ENCODE measurements around the gene CHD9. TPM values are rescaled to one million over a fixed set of nuclear protein-coding genes. Genes with fewer than 3 reads are reported as not detected.
A peak's percentile ranks its signal among the peaks of the same experiment; 100 is the strongest.

CHD9 gene
- total RNA-seq, 2 donors from 2014 or later, result 56.3 to 62.6 TPM

DNA sequence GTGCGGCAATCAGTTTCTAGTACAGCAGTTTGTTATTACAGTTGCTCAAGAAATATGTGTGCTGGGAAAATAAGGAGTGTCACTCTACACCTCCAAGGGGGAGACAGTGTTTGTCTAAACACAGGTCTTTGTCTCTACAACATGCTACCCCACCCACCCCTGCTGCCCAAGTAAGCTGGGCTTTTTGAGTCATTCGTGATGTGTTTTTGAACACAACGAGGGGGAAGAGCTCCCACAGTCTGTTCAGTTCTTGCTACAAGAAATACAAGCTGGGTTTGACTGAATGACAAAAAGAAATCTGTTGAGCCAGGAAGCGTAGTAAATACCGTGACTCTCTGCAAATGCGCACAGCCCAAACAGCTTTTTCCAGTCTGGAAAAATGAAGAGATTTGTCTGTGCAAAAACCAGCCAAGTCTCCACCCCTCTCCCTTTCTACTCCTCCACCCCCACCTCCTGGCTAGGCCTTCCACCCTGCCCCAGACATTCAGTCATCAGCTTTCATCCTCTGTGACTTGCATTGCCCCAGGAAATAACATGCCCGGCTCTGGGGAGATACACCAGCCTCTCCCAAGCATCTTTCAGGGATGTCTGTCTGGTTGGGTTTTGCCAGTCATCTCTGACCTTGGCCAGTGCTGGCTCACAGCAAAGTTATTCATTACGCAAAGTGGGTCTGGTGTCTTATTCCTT lies 25.7 kb downstream of the CHD9 start:
- Histone ChIP-seq H3K27me3 (replicated peaks; ENCODE audit: insufficient read depth) (no peaks in the 10 kb centered on the region), H3K36me3 (no peaks in the 10 kb centered on the region), H3K9me3 (no peaks in the 10 kb centered on the region), H3K4me1 (replicated peaks) (peaks cover 10% of the 10 kb centered on the region), H3K27ac (peak overlapping the region; percentile 62 to 78), H3K4me3 (no peak overlapping the region)
- 11% methylated on average over 8 of the region's 8 CpGs for WGBS
- TF ChIP-seq, protein P1, sequence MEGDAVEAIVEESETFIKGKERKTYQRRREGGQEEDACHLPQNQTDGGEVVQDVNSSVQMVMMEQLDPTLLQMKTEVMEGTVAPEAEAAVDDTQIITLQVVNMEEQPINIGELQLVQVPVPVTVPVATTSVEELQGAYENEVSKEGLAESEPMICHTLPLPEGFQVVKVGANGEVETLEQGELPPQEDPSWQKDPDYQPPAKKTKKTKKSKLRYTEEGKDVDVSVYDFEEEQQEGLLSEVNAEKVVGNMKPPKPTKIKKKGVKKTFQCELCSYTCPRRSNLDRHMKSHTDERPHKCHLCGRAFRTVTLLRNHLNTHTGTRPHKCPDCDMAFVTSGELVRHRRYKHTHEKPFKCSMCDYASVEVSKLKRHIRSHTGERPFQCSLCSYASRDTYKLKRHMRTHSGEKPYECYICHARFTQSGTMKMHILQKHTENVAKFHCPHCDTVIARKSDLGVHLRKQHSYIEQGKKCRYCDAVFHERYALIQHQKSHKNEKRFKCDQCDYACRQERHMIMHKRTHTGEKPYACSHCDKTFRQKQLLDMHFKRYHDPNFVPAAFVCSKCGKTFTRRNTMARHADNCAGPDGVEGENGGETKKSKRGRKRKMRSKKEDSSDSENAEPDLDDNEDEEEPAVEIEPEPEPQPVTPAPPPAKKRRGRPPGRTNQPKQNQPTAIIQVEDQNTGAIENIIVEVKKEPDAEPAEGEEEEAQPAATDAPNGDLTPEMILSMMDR (IDR thresholded peaks at IDR 0.05), result no peak
- TF ChIP-seq POLR2A (IDR thresholded peaks at IDR 0.05), result no peak
- TF ChIP-seq POLR2AphosphoS5 (IDR thresholded peaks at IDR 0.05), result peak; percentile 64
- peak; percentile 76 for DNase-seq (ENCODE audit: low spot score)
- intact Hi-C loops (cut with DNase I), result no loop called here

DNA sequence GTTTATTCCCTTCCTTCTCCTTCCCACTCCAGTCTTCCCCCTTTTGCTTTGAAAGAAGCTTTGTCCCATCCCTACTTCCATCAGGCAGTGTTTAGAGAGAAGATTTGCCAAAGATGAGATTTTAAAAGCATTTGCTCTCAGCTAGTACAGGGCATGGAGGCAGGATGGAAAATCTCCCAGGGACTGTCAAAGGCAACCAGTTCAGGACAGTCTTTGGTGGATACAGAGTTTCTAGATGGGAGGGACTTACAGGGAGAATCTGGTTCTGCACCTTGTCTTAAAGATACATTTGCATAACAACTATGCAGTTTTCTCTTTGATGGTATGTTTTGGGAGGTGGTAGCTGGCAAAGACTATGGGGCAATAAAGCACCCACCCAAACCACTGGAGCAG lies 26.2 kb downstream of the CHD9 start:
- no peak for DNase-seq (ENCODE audit: low spot score)
- Histone ChIP-seq H3K4me1 (replicated peaks) (peaks cover 13% of the 10 kb centered on the region), H3K27ac (peak overlapping the region; percentile 62 to 78), H3K36me3 (no peaks in the 10 kb centered on the region), H3K27me3 (replicated peaks; ENCODE audit: insufficient read depth) (no peaks in the 10 kb centered on the region), H3K4me3 (no peak overlapping the region), H3K9me3 (no peaks in the 10 kb centered on the region)
- TF ChIP-seq POLR2A (IDR thresholded peaks at IDR 0.05) (no peak), POLR2AphosphoS5 (IDR thresholded peaks at IDR 0.05) (no peak)
- TF ChIP-seq, protein P1 (IDR thresholded peaks at IDR 0.05), result no peak
- intact Hi-C loops (cut with DNase I), result no loop called here

DNA sequence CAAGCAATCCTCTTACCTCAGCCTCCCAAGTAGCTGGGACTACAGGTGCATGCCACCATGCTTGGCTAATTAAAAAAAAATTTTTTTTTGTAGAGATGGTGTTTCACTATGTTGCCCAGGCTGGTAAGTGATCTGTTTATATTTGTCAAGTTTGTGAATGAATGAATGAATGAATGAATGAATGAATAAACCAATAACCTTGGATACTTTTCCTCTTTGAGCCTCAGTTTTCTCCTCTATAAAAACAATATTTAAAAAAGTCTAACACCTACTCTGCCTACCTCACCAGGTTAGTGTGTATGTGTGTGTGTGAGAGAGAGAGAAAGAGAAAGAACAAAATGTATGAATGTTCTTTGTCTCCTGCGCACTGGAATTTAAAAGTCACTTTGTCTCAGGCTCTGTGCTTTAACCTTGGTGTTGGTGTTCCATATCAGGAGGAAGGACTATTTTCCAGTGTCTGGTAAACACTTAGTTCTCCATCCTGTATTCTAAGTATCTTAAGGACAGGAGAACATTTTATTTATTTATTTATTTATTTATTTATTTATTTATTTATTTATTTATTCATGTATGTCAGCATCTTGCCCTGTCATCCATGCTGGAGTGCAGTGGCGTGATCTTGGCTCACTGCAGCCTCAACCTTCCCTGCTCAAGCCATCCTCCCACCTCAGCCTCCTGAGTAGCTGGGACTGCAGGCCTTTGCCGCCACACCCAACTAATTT lies 27.1 kb downstream of the CHD9 start:
- Histone ChIP-seq H3K27me3 (replicated peaks; ENCODE audit: insufficient read depth) (no peaks in the 10 kb centered on the region), H3K4me3 (no peak overlapping the region), H3K36me3 (no peaks in the 10 kb centered on the region), H3K27ac (peak overlapping the region in 1 of 2 donors; percentile 62), H3K9me3 (no peaks in the 10 kb centered on the region), H3K4me1 (replicated peaks) (peaks cover 17% of the 10 kb centered on the region)
- intact Hi-C loops (cut with DNase I), result no loop called here
- no peak for DNase-seq (ENCODE audit: low spot score)
- WGBS, result 95% methylated on average over 3 of the region's 3 CpGs
- TF ChIP-seq, protein P1 (IDR thresholded peaks at IDR 0.05), result no peak
- no peak for TF ChIP-seq POLR2A (IDR thresholded peaks at IDR 0.05)
- TF ChIP-seq POLR2AphosphoS5 (IDR thresholded peaks at IDR 0.05), result no peak

DNA sequence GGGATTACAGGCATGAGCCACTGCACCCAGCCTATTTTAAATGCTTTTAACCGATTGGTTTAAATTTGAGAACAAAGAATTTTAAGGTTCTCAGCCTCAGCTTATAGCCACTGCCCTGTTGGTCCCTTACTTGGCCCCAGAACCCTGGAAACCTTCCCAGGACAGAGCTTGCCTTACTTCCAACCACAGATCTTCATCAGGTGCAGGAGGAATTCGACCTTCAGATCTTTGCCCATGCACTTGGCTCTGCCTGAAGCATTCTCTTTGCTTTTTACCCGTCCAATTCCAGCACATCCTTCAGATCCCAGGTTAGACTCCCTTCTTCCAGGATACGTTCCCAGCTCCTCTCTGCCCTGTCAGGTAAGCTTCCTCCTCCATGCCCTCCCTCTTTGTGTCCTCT lies 27.7 kb downstream of the CHD9 start:
- peaks cover 17% of the 10 kb centered on the region for H3K4me1 ChIP-seq (replicated peaks)
- TF ChIP-seq, protein P1 (IDR thresholded peaks at IDR 0.05), result no peak
- TF ChIP-seq POLR2AphosphoS5 (IDR thresholded peaks at IDR 0.05), result no peak
- no peak for TF ChIP-seq POLR2A (IDR thresholded peaks at IDR 0.05)
- no peak overlapping the region for H3K4me3 ChIP-seq
- no peaks in the 10 kb centered on the region for H3K9me3 ChIP-seq
- no peak overlapping the region for H3K27ac ChIP-seq
- intact Hi-C loops (cut with DNase I), result no loop called here
- WGBS, result 49% methylated on average over 4 of the region's 4 CpGs
- no peaks in the 10 kb centered on the region for H3K36me3 ChIP-seq
- DNase-seq (ENCODE audit: low spot score), result no peak
- H3K27me3 ChIP-seq (replicated peaks; ENCODE audit: insufficient read depth), result no peaks in the 10 kb centered on the region

DNA sequence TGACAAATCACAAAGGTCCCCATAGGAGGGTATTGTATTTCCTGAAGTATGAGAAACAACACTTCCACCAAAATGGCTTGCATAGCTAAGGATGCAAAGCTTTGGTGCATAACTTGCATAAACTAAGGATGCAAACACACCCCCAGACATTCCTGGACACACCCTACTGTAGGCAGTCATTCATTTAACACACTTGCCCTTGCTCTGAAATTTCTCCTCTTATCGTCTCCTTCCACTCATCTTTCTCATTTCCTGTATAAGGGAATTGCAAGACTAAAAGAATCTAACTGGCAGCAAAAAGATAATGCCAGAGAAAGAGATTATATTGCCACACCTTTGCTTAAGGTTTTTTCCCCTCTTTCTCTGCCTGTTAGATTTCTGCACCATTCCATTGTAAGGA lies 28.3 kb downstream of the CHD9 start:
- Histone ChIP-seq H3K27me3 (replicated peaks; ENCODE audit: insufficient read depth) (no peaks in the 10 kb centered on the region), H3K4me1 (replicated peaks) (peaks cover 17% of the 10 kb centered on the region), H3K9me3 (no peaks in the 10 kb centered on the region), H3K4me3 (no peak overlapping the region), H3K27ac (no peak overlapping the region), H3K36me3 (no peaks in the 10 kb centered on the region)
- no peak for TF ChIP-seq POLR2AphosphoS5 (IDR thresholded peaks at IDR 0.05)
- TF ChIP-seq POLR2A (IDR thresholded peaks at IDR 0.05), result no peak
- TF ChIP-seq, protein P1 (IDR thresholded peaks at IDR 0.05), result no peak
- 85% methylated on average over 1 of the region's 1 CpG for WGBS
- intact Hi-C loops (cut with DNase I), result no loop called here
- no peak for DNase-seq (ENCODE audit: low spot score)

Data from prostate gland (tissue), 2 donors.